DND-41 (cell line): ENCODE data around the gene ADAMTS12.

Experiments used
- ATAC-seq: fragments of 200-7000 bp; cut with Tn5 transposase; 3 replicates; pipeline ENCODE4 v1.9.1; 2021; ENCODE audit warnings: low read depth; ENCODE audit not compliant: insufficient read depth
- DNase-seq: peaks from one replicate; pipeline ENCODE4 v3.0.0-alpha.2; 2020
- H2AFZ ChIP-seq: 2 replicates; pipeline ENCODE4 v1.6.0; 2012; ENCODE audit warnings: low read depth, low read length
- H3K27ac ChIP-seq: 2 replicates; pipeline ENCODE4 v1.5.1; 2012; ENCODE audit warnings: low read length, inconsistent platforms
- H3K27me3 ChIP-seq: fragments of 200-600 bp; sonication (generic); 2 replicates; pipeline ENCODE4 v1.6.0; 2012; ENCODE audit warnings: low read length, mild to moderate bottlenecking, inconsistent platforms; ENCODE audit not compliant: insufficient read depth, poor library complexity
- H3K36me3 ChIP-seq: 2 replicates; pipeline ENCODE4 v1.5.1; 2012; ENCODE audit warnings: low read length, inconsistent platforms; ENCODE audit not compliant: insufficient read depth
- H3K4me1 ChIP-seq: 2 replicates; pipeline ENCODE4 v1.5.1; 2012; ENCODE audit warnings: mild to moderate bottlenecking, low read length; ENCODE audit not compliant: insufficient read depth
- H3K4me2 ChIP-seq: 2 replicates; pipeline ENCODE4 v1.6.0; 2012; ENCODE audit warnings: mild to moderate bottlenecking, moderate library complexity, low read length, inconsistent platforms; ENCODE audit not compliant: insufficient read depth
- H3K4me3 ChIP-seq, 2 experiments: fragments of 200-600 bp in 1 of 2; shearing (Covaris generic) in 1 of 2; 2 replicates each; pipeline ENCODE4 v1.5.1; 2012 to 2016; ENCODE audit warnings: inconsistent platforms in 2 of 2, low read length in 2 of 2, mild to moderate bottlenecking in 2 of 2, low read depth in 1 of 2, moderate library complexity in 1 of 2
- H3K79me2 ChIP-seq: 2 replicates; pipeline ENCODE4 v1.6.0; 2012; ENCODE audit warnings: low read length, inconsistent platforms; ENCODE audit not compliant: insufficient read depth
- H3K9ac ChIP-seq: 2 replicates; pipeline ENCODE4 v1.6.0; 2012; ENCODE audit warnings: low read depth, mild to moderate bottlenecking, inconsistent platforms, low read length, moderate library complexity
- H3K9me3 ChIP-seq: 2 replicates; pipeline ENCODE4 v1.5.1; 2012; ENCODE audit warnings: low read length, moderate library complexity, mild to moderate bottlenecking, inconsistent platforms; ENCODE audit not compliant: insufficient read depth, severe bottlenecking
- H4K20me1 ChIP-seq: 2 replicates; pipeline ENCODE4 v1.6.0; 2012; ENCODE audit warnings: low read length; ENCODE audit not compliant: insufficient read depth
- CTCF ChIP-seq: IDR thresholded peaks from 2 replicates; pipeline ENCODE4 v1.5.1; 2012; ENCODE audit warnings: borderline replicate concordance, low read length, moderate library complexity, mild to moderate bottlenecking; ENCODE audit not compliant: poor library complexity, severe bottlenecking; ENCODE audit errors: extremely low read depth
- EZH2 ChIP-seq: IDR thresholded peaks from 3 replicates; pipeline ENCODE4 v1.6.1; 2012; ENCODE audit warnings: borderline replicate concordance, low read depth, mild to moderate bottlenecking, moderate library complexity, low read length, inconsistent platforms; ENCODE audit not compliant: severe bottlenecking

The ADAMTS12 gene

GRCh38 chr5:33639474-33639873 lies 252.3 kb downstream of the ADAMTS12 start:
- Histone ChIP-seq H3K27me3 (no peaks in the 10 kb centered on the region), H2AFZ (no peak overlapping the region), H3K4me1 (peaks cover 13% of the 10 kb centered on the region), H3K9ac (no peak overlapping the region), H4K20me1 (no peaks in the 10 kb centered on the region), H3K4me2 (no peak overlapping the region), H3K27ac (no peak overlapping the region), H3K4me3 (no peak overlapping the region), H3K36me3 (no peaks in the 10 kb centered on the region), H3K9me3 (no peaks in the 10 kb centered on the region), H3K79me2 (no peaks in the 10 kb centered on the region)
- no peak for DNase-seq
- TF ChIP-seq CTCF (no peak), EZH2 (no peak)
- ATAC-seq = no peak

GRCh38 chr5:33637011-33637410 lies 254.8 kb downstream of the ADAMTS12 start:
- Histone ChIP-seq H3K9me3 (no peaks in the 10 kb centered on the region), H3K4me1 (peaks cover 6% of the 10 kb centered on the region), H3K27me3 (no peaks in the 10 kb centered on the region), H3K79me2 (no peaks in the 10 kb centered on the region), H3K4me2 (no peak overlapping the region), H3K4me3 (no peak overlapping the region), H4K20me1 (no peaks in the 10 kb centered on the region), H3K9ac (no peak overlapping the region), H3K27ac (no peak overlapping the region), H3K36me3 (no peaks in the 10 kb centered on the region), H2AFZ (no peak overlapping the region)
- DNase-seq (no peak), ATAC-seq (no peak)
- TF ChIP-seq CTCF = no peak
- no peak for TF ChIP-seq EZH2

- H3K79me2 ChIP-seq = no peaks in the 10 kb centered on the region
- TF ChIP-seq EZH2 = no peak
- TF ChIP-seq CTCF = no peak
- DNase-seq (no peak), ATAC-seq (no peak)
- H3K9ac ChIP-seq = no peak overlapping the region
- H3K4me2 ChIP-seq = no peak overlapping the region
- no peaks in the 10 kb centered on the region for H3K4me1 ChIP-seq
- H2AFZ ChIP-seq = no peak overlapping the region
- no peaks in the 10 kb centered on the region for H3K9me3 ChIP-seq
- no peak overlapping the region for H3K27ac ChIP-seq
- no peaks in the 10 kb centered on the region for H3K36me3 ChIP-seq
- no peaks in the 10 kb centered on the region for H3K27me3 ChIP-seq
- no peak overlapping the region for H3K4me3 ChIP-seq
- H4K20me1 ChIP-seq = no peaks in the 10 kb centered on the region
These were observed 256.2 kb downstream of the ADAMTS12 start for GRCh38 chr5:33635582-33635981.

- no peak for ATAC-seq
- no peaks in the 10 kb centered on the region for H3K36me3 ChIP-seq
- no peak for TF ChIP-seq EZH2
- TF ChIP-seq CTCF = no peak
These were observed 258.1 kb downstream of the ADAMTS12 start for GRCh38 chr5:33633699-33634098.

More at GRCh38 chr5:33633699-33634098, 258.1 kb downstream of the ADAMTS12 start:
- H4K20me1 ChIP-seq = no peaks in the 10 kb centered on the region
- no peaks in the 10 kb centered on the region for H3K4me1 ChIP-seq
- H3K27me3 ChIP-seq = no peaks in the 10 kb centered on the region
- H2AFZ ChIP-seq = no peak overlapping the region
- DNase-seq = no peak
- H3K27ac ChIP-seq = no peak overlapping the region
- no peaks in the 10 kb centered on the region for H3K9me3 ChIP-seq
- no peaks in the 10 kb centered on the region for H3K79me2 ChIP-seq
- H3K4me3 ChIP-seq = no peak overlapping the region
- no peak overlapping the region for H3K4me2 ChIP-seq
- no peak overlapping the region for H3K9ac ChIP-seq
